OCI-LY7 (cell line): ENCODE measurements around the gene JPH3. TPM values are rescaled to one million over a fixed set of nuclear protein-coding genes. Genes with fewer than 3 reads are reported as not detected.

Experiments
- BruUV-seq: library from RNA; stranded (reverse); fragments of 400-500 nt; replicated peaks from 2 replicates; lab custom pipeline; 2021; lab: Mats Ljungman, UMichigan
- CTCF ChIA-PET: fragments of 300-600 bp; sonication (Branson Sonifier 250); formaldehyde crosslinking; loops from one replicate; lab custom pipeline; 2022; ENCODE audit warnings: antibody characterized with exemption; ENCODE audit not compliant: unreplicated experiment; lab: Charles Lee
- POLR2A ChIA-PET: fragments of 300-600 bp; sonication (Branson Sonifier 250); formaldehyde crosslinking; loops from one replicate; lab custom pipeline; 2022; ENCODE audit warnings: antibody characterized with exemption; lab: Charles Lee
- DNase-seq: peaks from one replicate; pipeline ENCODE4 v3.0.0-alpha.2; 2015; ENCODE audit warnings: low spot score
- H2AFZ ChIP-seq: fragments of 200-600 bp; sonication (generic), shearing (Covaris generic); 2 replicates; pipeline ENCODE4 v1.6.1; 2014; ENCODE audit warnings: mild to moderate bottlenecking, antibody characterized with exemption, low read length, moderate library complexity
- H3K27ac ChIP-seq: fragments of 200-600 bp; sonication (generic); 2 replicates; pipeline ENCODE4 v1.5.1; 2014; ENCODE audit warnings: mixed run types, low read depth, mild to moderate bottlenecking, moderate library complexity, low read length, inconsistent platforms; ENCODE audit not compliant: poor library complexity, severe bottlenecking
- H3K36me3 ChIP-seq: fragments of 200-600 bp; sonication (generic); 2 replicates; pipeline ENCODE4 v1.6.1; 2014; ENCODE audit warnings: mild to moderate bottlenecking, antibody characterized with exemption, low read length, moderate library complexity, mixed read lengths; ENCODE audit not compliant: insufficient read depth
- H3K4me1 ChIP-seq: fragments of 200-600 bp; sonication (generic); 2 replicates; pipeline ENCODE4 v1.5.1; 2014; ENCODE audit warnings: mild to moderate bottlenecking, low read length; ENCODE audit not compliant: insufficient read depth, poor library complexity, severe bottlenecking
- H3K4me2 ChIP-seq: fragments of 200-600 bp; sonication (generic); 2 replicates; pipeline ENCODE4 v1.6.1; 2014; ENCODE audit warnings: mild to moderate bottlenecking, low read length
- H3K4me3 ChIP-seq: fragments of 200-600 bp; sonication (generic); 2 replicates; pipeline ENCODE4 v1.5.1; 2014; ENCODE audit warnings: mild to moderate bottlenecking, low read depth, low read length; ENCODE audit not compliant: poor library complexity, severe bottlenecking
- H3K79me2 ChIP-seq: fragments of 200-600 bp; sonication (generic); 2 replicates; pipeline ENCODE4 v1.6.1; 2016; ENCODE audit warnings: low read depth, mild to moderate bottlenecking, low read length, moderate library complexity, mixed read lengths; ENCODE audit not compliant: insufficient read depth
- H3K9me2 ChIP-seq: fragments of 200-600 bp; sonication (generic); 2 replicates; pipeline ENCODE4 v1.6.1; 2016; ENCODE audit warnings: mild to moderate bottlenecking, low read length, mixed read lengths; ENCODE audit not compliant: insufficient read depth
- H3K9me3 ChIP-seq: fragments of 200-600 bp; sonication (generic); 2 replicates; pipeline ENCODE4 v1.6.1; 2014; ENCODE audit warnings: mild to moderate bottlenecking, mixed run types, low read length, mixed read lengths
- H4K20me1 ChIP-seq: fragments of 200-600 bp; sonication (generic); 2 replicates; pipeline ENCODE4 v1.6.1; 2014; ENCODE audit warnings: mild to moderate bottlenecking, antibody characterized with exemption, low read length, moderate library complexity, mixed read lengths; ENCODE audit not compliant: insufficient read depth
- CTCF ChIP-seq: fragments of 200-600 bp; sonication (generic); conservative IDR thresholded peaks from 2 replicates; pipeline ENCODE4 v1.5.1; 2014; ENCODE audit warnings: mild to moderate bottlenecking, antibody characterized with exemption, low read length, moderate library complexity, mixed read lengths
- EZH2phosphoT487 ChIP-seq: fragments of 200-600 bp; sonication (generic); IDR thresholded peaks from 2 replicates; pipeline ENCODE4 v1.6.1; 2018; ENCODE audit warnings: low read depth, borderline replicate concordance, mild to moderate bottlenecking, mixed run types, antibody characterized with exemption, low read length, moderate library complexity, mixed read lengths
- intact Hi-C: fragments of 100-400 bp; cut with micrococcal nuclease; formaldehyde crosslinking; loops from one replicate; pipeline ENCODE4 v1.10.0; 2022; ENCODE audit not compliant: unreplicated experiment
- total RNA-seq, 2 experiments: library from RNA; depleted of rRNA in 1 of 2; stranded (reverse); fragments of >200 nt in 1 of 2; shearing (Covaris generic) in 1 of 2; gene quantifications; 2 replicates each; pipeline ENCODE4 v1.2.3, GENCODE V29; 2014 to 2022

The JPH3 gene
- total RNA-seq, 2 experiments from 2014 or later: not detected

DNA sequence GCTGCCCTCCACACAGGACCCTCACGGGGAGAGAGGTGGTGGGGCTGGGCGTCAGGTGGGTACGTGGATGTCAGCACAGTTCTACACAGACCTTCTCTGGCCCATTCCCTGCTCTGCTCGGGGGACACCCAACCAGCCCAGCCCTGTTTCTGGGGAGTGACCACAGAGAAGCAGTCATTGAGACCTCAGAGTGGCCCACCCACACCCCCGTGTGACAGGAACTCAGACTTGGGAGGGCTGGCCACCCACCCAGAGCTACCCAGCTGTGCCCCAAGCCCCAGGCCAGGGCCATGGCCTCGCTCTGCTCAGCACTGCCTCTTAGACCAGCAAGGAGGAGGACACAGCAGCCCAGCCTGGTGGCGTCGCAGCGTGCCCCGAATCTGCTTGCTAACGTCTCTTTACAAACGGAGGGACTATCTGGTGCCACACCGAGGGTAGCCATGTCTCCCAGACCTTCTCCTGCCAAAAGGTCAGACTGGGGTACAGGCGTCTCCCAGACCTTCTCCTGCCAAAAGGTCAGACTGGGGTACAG, 85.8 kb downstream of the JPH3 start:
- BruUV-seq: no TSS peak
- ChIA-PET POLR2A (no interaction called here), CTCF (no interaction called here)
- no peaks in the 10 kb centered on the region for H3K36me3 ChIP-seq
- H3K4me3 ChIP-seq: no peak overlapping the region
- H3K4me1 ChIP-seq: peaks cover 12% of the 10 kb centered on the region
- no peaks in the 10 kb centered on the region for H4K20me1 ChIP-seq
- intact Hi-C loops: no loop called here
- no peaks in the 10 kb centered on the region for H3K79me2 ChIP-seq
- H3K27ac ChIP-seq: no peak overlapping the region
- no peak overlapping the region for H3K4me2 ChIP-seq
- DNase-seq: no peak
- no peak overlapping the region for H2AFZ ChIP-seq
- TF ChIP-seq EZH2phosphoT487 (no peak), CTCF (no peak)
- H3K9me3 ChIP-seq: no peaks in the 10 kb centered on the region
- no peaks in the 10 kb centered on the region for H3K9me2 ChIP-seq

DNA sequence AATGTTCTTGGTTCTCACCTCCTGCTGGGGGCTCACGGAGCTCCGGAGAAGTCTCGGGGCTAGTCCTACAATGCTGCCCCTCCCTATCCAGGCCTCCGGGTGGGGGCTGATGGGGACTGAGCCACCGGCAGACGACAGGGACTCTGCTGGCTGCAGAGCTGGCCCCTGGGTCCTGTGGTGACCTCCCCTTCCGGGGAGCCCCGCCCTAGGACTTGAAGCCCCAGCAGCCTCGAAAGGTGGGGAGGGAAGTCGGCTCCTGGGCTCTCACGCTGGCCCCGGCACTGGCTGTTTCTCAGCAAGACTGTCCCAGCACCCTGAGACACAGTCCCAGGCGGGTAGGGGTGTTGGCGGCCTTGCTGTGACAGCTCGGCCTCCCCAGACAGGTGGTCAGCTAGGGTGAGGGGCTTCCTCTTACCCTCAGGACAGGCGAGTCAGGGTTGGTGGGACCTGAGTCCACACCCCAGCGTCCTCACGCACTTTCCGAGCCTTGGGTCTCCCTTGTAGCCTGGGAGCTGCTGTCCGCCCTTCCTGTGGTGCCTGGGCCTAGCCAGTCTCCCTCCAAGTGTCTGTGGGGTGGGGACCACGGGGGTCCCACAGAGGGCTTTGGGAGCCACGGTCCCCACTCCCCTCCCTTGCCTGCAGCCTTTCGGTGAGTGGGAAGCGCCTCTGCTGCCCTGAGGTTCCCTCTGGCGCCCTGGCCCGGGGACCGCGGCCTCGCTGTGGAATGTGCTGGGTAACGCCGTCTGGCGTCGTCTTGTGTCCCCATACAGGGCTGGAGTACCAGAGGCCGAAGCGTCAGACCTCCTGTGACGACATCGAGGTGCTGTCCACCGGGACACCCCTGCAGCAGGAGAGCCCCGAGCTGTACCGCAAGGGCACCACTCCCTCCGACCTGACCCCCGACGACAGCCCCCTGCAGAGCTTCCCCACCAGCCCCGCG, 86.8 kb downstream of the JPH3 start:
- POLR2A ChIA-PET: no interaction called here
- no TSS peak for BruUV-seq
- H3K79me2 ChIP-seq: no peaks in the 10 kb centered on the region

More for the DNA sequence above, 86.8 kb downstream of the JPH3 start:
- Histone ChIP-seq H3K9me3 (no peaks in the 10 kb centered on the region), H3K27ac (no peak overlapping the region), H3K4me2 (no peak overlapping the region), H3K36me3 (no peaks in the 10 kb centered on the region), H2AFZ (no peak overlapping the region), H3K4me3 (no peak overlapping the region), H3K4me1 (peaks cover 12% of the 10 kb centered on the region), H3K9me2 (no peaks in the 10 kb centered on the region), H4K20me1 (no peaks in the 10 kb centered on the region)
- no peak for DNase-seq
- intact Hi-C loops: no loop called here
- TF ChIP-seq CTCF (no peak), EZH2phosphoT487 (no peak)
- CTCF ChIA-PET: no interaction called here
